Neural cell (in vitro differentiated cells): Measurements from ENCODE around the gene FRMD4B. TPM values are rescaled to one million over a fixed set of nuclear protein-coding genes. Genes with fewer than 3 reads are reported as not detected.

Source experiments
- H2AFZ ChIP-seq: fragments of 200-600, 300-800 bp; sonication (generic), shearing (Covaris generic); 2 replicates; pipeline ENCODE4 v1.6.0; 2014; ENCODE audit warnings: low read depth, mild to moderate bottlenecking, antibody characterized with exemption, low read length, moderate library complexity
- H3F3A ChIP-seq: fragments of 200-600 bp; shearing (Covaris generic); 2 replicates; pipeline ENCODE4 v1.6.1; 2016; ENCODE audit warnings: mild to moderate bottlenecking, moderate library complexity, mixed read lengths, antibody characterized with exemption, low read length; ENCODE audit not compliant: insufficient read depth, poor library complexity, severe bottlenecking
- H3K27ac ChIP-seq: fragments of 200-600, 300-800 bp; sonication (generic), shearing (Covaris generic); 2 replicates; pipeline ENCODE4 v1.5.1; 2014; ENCODE audit warnings: mild to moderate bottlenecking, low read length, moderate library complexity
- H3K27me3 ChIP-seq: fragments of 300-800, 200-600 bp; sonication (generic), shearing (Covaris generic); 2 replicates; pipeline ENCODE4 v1.6.0; 2014; ENCODE audit warnings: mild to moderate bottlenecking, low read depth, low read length, moderate library complexity; ENCODE audit not compliant: insufficient read depth
- H3K36me3 ChIP-seq: fragments of 300-800, 200-600 bp; sonication (generic), shearing (Covaris generic); 2 replicates; pipeline ENCODE4 v1.5.1; 2014; ENCODE audit warnings: mild to moderate bottlenecking, antibody characterized with exemption, low read length, moderate library complexity; ENCODE audit not compliant: insufficient read depth
- H3K4me2 ChIP-seq: fragments of 300-800, 200-600 bp; sonication (generic), shearing (Covaris generic); 2 replicates; pipeline ENCODE4 v1.6.0; 2014; ENCODE audit warnings: mild to moderate bottlenecking, low read length
- H3K4me3 ChIP-seq: fragments of 300-800, 200-600 bp; sonication (generic), shearing (Covaris generic); 2 replicates; pipeline ENCODE4 v1.5.1; 2014; ENCODE audit warnings: mild to moderate bottlenecking, low read length, moderate library complexity
- H3K79me2 ChIP-seq: fragments of 200-600 bp; shearing (Covaris generic); replicated peaks from 2 replicates; pipeline ENCODE4 v1.6.0; 2014; ENCODE audit warnings: mild to moderate bottlenecking, low read length, moderate library complexity; ENCODE audit not compliant: insufficient read depth
- H3K9ac ChIP-seq: fragments of 300-800, 200-600 bp; sonication (generic), shearing (Covaris generic); 2 replicates; pipeline ENCODE4 v1.6.1; 2016; ENCODE audit warnings: mild to moderate bottlenecking, low read length, mixed read lengths
- H3K9me2 ChIP-seq: fragments of 200-600 bp; shearing (Covaris generic); 2 replicates; pipeline ENCODE4 v1.6.1; 2016; ENCODE audit warnings: mild to moderate bottlenecking, low read length, mixed read lengths; ENCODE audit not compliant: insufficient read depth
- H3K9me3 ChIP-seq: fragments of 200-600, 300-800 bp; sonication (generic), shearing (Covaris generic); 2 replicates; pipeline ENCODE4 v1.6.1; 2016; ENCODE audit warnings: mild to moderate bottlenecking, mixed run types, low read length, moderate library complexity, mixed read lengths
- H4K20me1 ChIP-seq: fragments of 200-600 bp; shearing (Covaris generic); 2 replicates; pipeline ENCODE4 v1.6.1; 2016; ENCODE audit warnings: mild to moderate bottlenecking, mixed run types; ENCODE audit not compliant: insufficient read depth
- CTCF ChIP-seq: fragments of 450-650 bp; IDR thresholded peaks from 2 replicates; pipeline ENCODE4 v1.5.1; 2014; ENCODE audit warnings: antibody characterized with exemption, mild to moderate bottlenecking, moderate library complexity; ENCODE audit not compliant: poor library complexity, severe bottlenecking
- EP300 ChIP-seq: fragments of 450-650 bp; conservative IDR thresholded peaks from 2 replicates; pipeline ENCODE4 v1.6.1; 2014; ENCODE audit warnings: antibody characterized with exemption, mild to moderate bottlenecking, moderate library complexity; ENCODE audit not compliant: poor library complexity, severe bottlenecking
- EZH2 ChIP-seq: fragments of 200-600, 300-800 bp; shearing (Covaris generic), sonication (generic); IDR thresholded peaks from 2 replicates; pipeline ENCODE4 v1.6.1; 2014; ENCODE audit warnings: antibody characterized with exemption, low read length, borderline replicate concordance, mild to moderate bottlenecking; ENCODE audit not compliant: insufficient read depth, poor library complexity, severe bottlenecking
- MXI1 ChIP-seq: fragments of 450-650 bp; conservative IDR thresholded peaks from 2 replicates; pipeline ENCODE4 v1.6.1; 2014; ENCODE audit warnings: antibody characterized with exemption, mild to moderate bottlenecking; ENCODE audit not compliant: poor library complexity, severe bottlenecking
- POLR2AphosphoS5 ChIP-seq: IDR thresholded peaks from 2 replicates; pipeline ENCODE4 v1.6.1; 2012
- RAD21 ChIP-seq: fragments of 450-650 bp; conservative IDR thresholded peaks from 2 replicates; pipeline ENCODE4 v1.6.1; 2014; ENCODE audit warnings: antibody characterized with exemption, mild to moderate bottlenecking, moderate library complexity
- REST ChIP-seq: IDR thresholded peaks from 2 replicates; pipeline ENCODE4 v1.6.1; 2012; ENCODE audit warnings: borderline replicate concordance
- SMC3 ChIP-seq: fragments of 450-650 bp; conservative IDR thresholded peaks from 2 replicates; pipeline ENCODE4 v1.6.1; 2014; ENCODE audit warnings: antibody characterized with exemption, mild to moderate bottlenecking, moderate library complexity; ENCODE audit not compliant: poor library complexity
- TAF1 ChIP-seq: IDR thresholded peaks from 2 replicates; pipeline ENCODE4 v1.6.1; 2012; ENCODE audit warnings: low read depth
- polyA plus RNA-seq: library from polyadenylated mRNA; depleted of rRNA; stranded (reverse); fragments of >200 nt; gene quantifications from 2 replicates; pipeline ENCODE4 v1.2.3, GENCODE V29; 2014

FRMD4B gene
- polyA plus RNA-seq, 1 donor from 2014 or later = 6.2 TPM

- no peak overlapping the region for H3K27ac ChIP-seq
- TF ChIP-seq EP300 (no peak), EZH2 (no peak), POLR2AphosphoS5 (no peak), REST (no peak), CTCF (no peak), RAD21 (no peak), SMC3 (no peak), MXI1 (no peak), TAF1 (no peak)
- H2AFZ ChIP-seq = no peak overlapping the region
- no peaks in the 10 kb centered on the region for H3K36me3 ChIP-seq
- H3K27me3 ChIP-seq = no peaks in the 10 kb centered on the region
- no peak overlapping the region for H3K4me3 ChIP-seq
- H4K20me1 ChIP-seq = no peaks in the 10 kb centered on the region
- no peak overlapping the region for H3K4me2 ChIP-seq
- no peaks in the 10 kb centered on the region for H3K9me3 ChIP-seq
- no peaks in the 10 kb centered on the region for H3K79me2 ChIP-seq
- H3K9ac ChIP-seq = no peak overlapping the region
- H3F3A ChIP-seq = no peaks in the 10 kb centered on the region
- no peaks in the 10 kb centered on the region for H3K9me2 ChIP-seq
Observed at GRCh38 chr3:69300296-69300695, 85.6 kb downstream of the FRMD4B start.

- Histone ChIP-seq H3K9me3 (no peaks in the 10 kb centered on the region), H3K4me2 (no peak overlapping the region), H3K9me2 (no peaks in the 10 kb centered on the region), H2AFZ (no peak overlapping the region), H3K27me3 (no peaks in the 10 kb centered on the region), H3K4me3 (no peak overlapping the region), H3K9ac (no peak overlapping the region), H4K20me1 (no peaks in the 10 kb centered on the region), H3F3A (no peaks in the 10 kb centered on the region), H3K27ac (no peak overlapping the region), H3K79me2 (no peaks in the 10 kb centered on the region), H3K36me3 (no peaks in the 10 kb centered on the region)
- no peak for TF ChIP-seq RAD21
Observed at GRCh38 chr3:69299344-69299743, 86.5 kb downstream of the FRMD4B start.

- H3K9me3 ChIP-seq = no peaks in the 10 kb centered on the region
- H3K79me2 ChIP-seq = no peaks in the 10 kb centered on the region
- no peak overlapping the region for H2AFZ ChIP-seq
- H4K20me1 ChIP-seq = no peaks in the 10 kb centered on the region
- H3K27me3 ChIP-seq = no peaks in the 10 kb centered on the region
- H3K4me3 ChIP-seq = no peak overlapping the region
- TF ChIP-seq SMC3 (no peak), TAF1 (no peak), MXI1 (no peak), EP300 (no peak), REST (no peak), RAD21 (no peak), POLR2AphosphoS5 (no peak), EZH2 (no peak), CTCF (no peak)
- no peaks in the 10 kb centered on the region for H3F3A ChIP-seq
- no peak overlapping the region for H3K9ac ChIP-seq
- no peaks in the 10 kb centered on the region for H3K9me2 ChIP-seq
- H3K4me2 ChIP-seq = no peak overlapping the region
- H3K27ac ChIP-seq = no peak overlapping the region
- no peaks in the 10 kb centered on the region for H3K36me3 ChIP-seq
Observed at GRCh38 chr3:69297501-69297900, 88.4 kb downstream of the FRMD4B start.
